K562 (cell line): ENCODE measurements around the gene POLA1. TPM values are rescaled to one million over a fixed set of nuclear protein-coding genes. Genes with fewer than 3 reads are reported as not detected.

Source experiments
- CBFA2T2 ChIP-seq: fragments of 450-650 bp; conservative IDR thresholded peaks from 2 replicates; pipeline ENCODE4 v1.6.1; 2017; ENCODE audit warnings: mild to moderate bottlenecking
- ZC3H4 ChIP-seq: sonication (generic); formaldehyde crosslinking; IDR thresholded peaks from 2 replicates; pipeline ENCODE4 v1.9.0; 2021; ENCODE audit warnings: missing genetic modification reagents, borderline replicate concordance
- ZNF224 ChIP-seq: sonication (generic); formaldehyde crosslinking; IDR thresholded peaks from 2 replicates; pipeline ENCODE4 v1.8.0; 2022; ENCODE audit warnings: mild to moderate bottlenecking, missing genetic modification reagents
- ZNF41 ChIP-seq: fragments of 250-450 bp; sonication (Bioruptor Pico); conservative IDR thresholded peaks from 2 replicates; pipeline ENCODE4 v1.4.0; 2020; ENCODE audit warnings: mild to moderate bottlenecking
- ZNF507 ChIP-seq: conservative IDR thresholded peaks from 2 replicates; pipeline ENCODE4 v1.6.1; 2017; ENCODE audit warnings: missing genetic modification characterization, missing compliant biosample characterization
- polyA plus RNA-seq, 8 experiments: library from polyadenylated mRNA; depleted of rRNA in 4 of 8; stranded (reverse) in 5 of 8; unstranded in 3 of 8; fragments of >200 nt; fragmentation: Nextera tagmentation in 2 of 8; fragmentation: Illumina TruSeq in 1 of 8; extraction: Ambion mirVana in 2 of 8; extraction: Trizol in 1 of 8; gene quantifications; 2 replicates each; pipeline versions ENCODE4 v1.2.1 to v1.2.3, GENCODE V29; 2011 to 2014; ENCODE audit warnings: inconsistent platforms in 1 of 8, missing spikeins in 1 of 8
- total RNA-seq, 7 experiments: library from RNA; depleted of rRNA in 6 of 7; stranded (reverse); fragments of >200 nt in 6 of 7; fragmentation: Illumina TruSeq in 2 of 7; extraction: Trizol in 2 of 7; gene quantifications; 2 replicates each; pipeline versions ENCODE4 v1.2.1 to v1.2.3, GENCODE V29; 2011 to 2021; ENCODE audit warnings: low replicate concordance in 1 of 7
- TF ChIP-seq, protein P1 (sequence below): fragments of 450-650 bp; IDR thresholded peaks from 2 replicates; pipeline ENCODE4 v1.6.1; 2016; ENCODE audit warnings: borderline replicate concordance
- TF ChIP-seq, protein P2 (sequence below): fragments of 250-450 bp; sonication (Bioruptor Pico); IDR thresholded peaks from 2 replicates; pipeline ENCODE4 v1.5.0; 2021
- TF ChIP-seq, protein P3 (sequence below): fragments of 250-450 bp; sonication (Bioruptor Pico); IDR thresholded peaks from 2 replicates; pipeline ENCODE4 v1.8.0; 2022; ENCODE audit warnings: inconsistent platforms

Gene POLA1
- total and polyA plus RNA-seq, 9 of the 15 experiments (the other 6 are each of a cell fraction or from before 2014, with no cell fraction given) = 8.6 to 48.4 (median 27.4) TPM

DNA sequence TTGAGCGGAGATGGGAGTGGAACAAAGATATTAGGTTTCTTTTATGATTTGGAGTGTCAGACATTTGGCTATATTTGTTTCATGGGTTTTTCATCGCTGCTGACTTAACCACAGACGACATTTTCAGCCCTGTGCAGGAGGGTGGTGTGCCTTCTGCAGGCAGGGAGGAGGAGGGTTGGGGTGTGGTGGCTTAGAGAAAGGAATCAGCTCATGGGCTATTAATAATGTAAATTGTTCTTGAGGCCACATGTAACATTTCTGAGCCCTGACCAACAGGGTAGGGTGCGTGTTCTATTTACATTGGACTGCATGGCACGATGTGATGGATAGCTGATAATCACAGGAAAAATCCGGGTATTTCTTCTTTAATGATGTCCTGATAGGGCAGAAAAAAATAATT, 67.6 kb downstream of the POLA1 start (continued):
- TF ChIP-seq, protein P1, sequence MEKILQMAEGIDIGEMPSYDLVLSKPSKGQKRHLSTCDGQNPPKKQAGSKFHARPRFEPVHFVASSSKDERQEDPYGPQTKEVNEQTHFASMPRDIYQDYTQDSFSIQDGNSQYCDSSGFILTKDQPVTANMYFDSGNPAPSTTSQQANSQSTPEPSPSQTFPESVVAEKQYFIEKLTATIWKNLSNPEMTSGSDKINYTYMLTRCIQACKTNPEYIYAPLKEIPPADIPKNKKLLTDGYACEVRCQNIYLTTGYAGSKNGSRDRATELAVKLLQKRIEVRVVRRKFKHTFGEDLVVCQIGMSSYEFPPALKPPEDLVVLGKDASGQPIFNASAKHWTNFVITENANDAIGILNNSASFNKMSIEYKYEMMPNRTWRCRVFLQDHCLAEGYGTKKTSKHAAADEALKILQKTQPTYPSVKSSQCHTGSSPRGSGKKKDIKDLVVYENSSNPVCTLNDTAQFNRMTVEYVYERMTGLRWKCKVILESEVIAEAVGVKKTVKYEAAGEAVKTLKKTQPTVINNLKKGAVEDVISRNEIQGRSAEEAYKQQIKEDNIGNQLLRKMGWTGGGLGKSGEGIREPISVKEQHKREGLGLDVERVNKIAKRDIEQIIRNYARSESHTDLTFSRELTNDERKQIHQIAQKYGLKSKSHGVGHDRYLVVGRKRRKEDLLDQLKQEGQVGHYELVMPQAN = no peak
- TF ChIP-seq CBFA2T2 (no peak), ZNF507 (tag) (no peak), ZC3H4 (CRISPR knock-in tag) (no peak), ZNF41 (CRISPR knock-in tag) (no peak), ZNF224 (CRISPR knock-in tag) (no peak)
- TF ChIP-seq, protein P2, sequence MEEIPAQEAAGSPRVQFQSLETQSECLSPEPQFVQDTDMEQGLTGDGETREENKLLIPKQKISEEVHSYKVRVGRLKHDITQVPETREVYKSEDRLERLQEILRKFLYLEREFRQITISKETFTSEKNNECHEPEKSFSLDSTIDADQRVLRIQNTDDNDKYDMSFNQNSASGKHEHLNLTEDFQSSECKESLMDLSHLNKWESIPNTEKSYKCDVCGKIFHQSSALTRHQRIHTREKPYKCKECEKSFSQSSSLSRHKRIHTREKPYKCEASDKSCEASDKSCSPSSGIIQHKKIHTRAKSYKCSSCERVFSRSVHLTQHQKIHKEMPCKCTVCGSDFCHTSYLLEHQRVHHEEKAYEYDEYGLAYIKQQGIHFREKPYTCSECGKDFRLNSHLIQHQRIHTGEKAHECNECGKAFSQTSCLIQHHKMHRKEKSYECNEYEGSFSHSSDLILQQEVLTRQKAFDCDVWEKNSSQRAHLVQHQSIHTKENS (CRISPR knock-in tag) = no peak
- TF ChIP-seq, protein P3, sequence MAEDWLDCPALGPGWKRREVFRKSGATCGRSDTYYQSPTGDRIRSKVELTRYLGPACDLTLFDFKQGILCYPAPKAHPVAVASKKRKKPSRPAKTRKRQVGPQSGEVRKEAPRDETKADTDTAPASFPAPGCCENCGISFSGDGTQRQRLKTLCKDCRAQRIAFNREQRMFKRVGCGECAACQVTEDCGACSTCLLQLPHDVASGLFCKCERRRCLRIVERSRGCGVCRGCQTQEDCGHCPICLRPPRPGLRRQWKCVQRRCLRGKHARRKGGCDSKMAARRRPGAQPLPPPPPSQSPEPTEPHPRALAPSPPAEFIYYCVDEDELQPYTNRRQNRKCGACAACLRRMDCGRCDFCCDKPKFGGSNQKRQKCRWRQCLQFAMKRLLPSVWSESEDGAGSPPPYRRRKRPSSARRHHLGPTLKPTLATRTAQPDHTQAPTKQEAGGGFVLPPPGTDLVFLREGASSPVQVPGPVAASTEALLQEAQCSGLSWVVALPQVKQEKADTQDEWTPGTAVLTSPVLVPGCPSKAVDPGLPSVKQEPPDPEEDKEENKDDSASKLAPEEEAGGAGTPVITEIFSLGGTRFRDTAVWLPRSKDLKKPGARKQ (CRISPR knock-in tag) = no peak
